ENCODE data around the gene SGMS1. TPM values are rescaled to one million over a fixed set of nuclear protein-coding genes. Genes with fewer than 3 reads are reported as not detected.

SGMS1 gene
- total RNA-seq, 1 experiment from 2014 or later: 20.4 TPM

DNA sequence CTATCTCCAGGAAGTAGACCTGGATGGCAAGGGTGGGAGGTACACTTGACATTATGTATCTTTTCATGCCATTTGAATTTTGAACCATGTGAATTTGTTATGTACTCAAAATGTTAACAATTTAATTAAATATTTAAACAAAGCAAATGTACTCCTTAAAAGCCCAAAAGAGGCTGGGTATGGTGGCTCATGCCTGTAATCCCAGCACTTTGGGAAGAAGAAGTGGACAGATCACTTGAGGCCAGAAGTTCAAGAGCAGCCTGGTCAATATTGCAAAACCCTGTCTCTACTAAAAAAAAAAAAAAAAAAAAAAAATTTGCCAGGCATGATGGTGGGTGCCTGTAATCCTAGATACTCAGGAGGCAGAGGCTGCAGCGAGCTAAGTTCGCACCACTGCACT is 235.6 kb downstream of the SGMS1 start:
- Histone ChIP-seq H3K4me2 (ENCODE audit: insufficient read depth, insufficient read length, low read length) (no peak overlapping the region), H4K5ac (ENCODE audit: insufficient read length, low read depth, low read length) (no peak overlapping the region), H2BK15ac (ENCODE audit: low read depth, low read length) (no peak overlapping the region), H2BK5ac (ENCODE audit: insufficient read length, low read length) (no peak overlapping the region), H3K9ac (ENCODE audit: extremely low read depth, insufficient read length, low read length) (no peak overlapping the region), H3K4ac (ENCODE audit: low read depth, low read length) (no peak overlapping the region), H4K8ac (replicated peaks; ENCODE audit: insufficient read length, low read depth, low read length) (no peak overlapping the region), H3K23me2 (ENCODE audit: insufficient read length, low read depth, low read length, poor library complexity, severe bottlenecking) (no peaks in the 10 kb centered on the region), H3T11ph (ENCODE audit: low read length) (no peak overlapping the region), H3K79me1 (ENCODE audit: insufficient read depth, low read depth, low read length, poor library complexity, severe bottlenecking) (no peaks in the 10 kb centered on the region), H3K14ac (ENCODE audit: insufficient read depth, low read length) (no peak overlapping the region), H2BK12ac (ENCODE audit: insufficient read length, low read depth, low read length) (no peak overlapping the region), H3K27me3 (ENCODE audit: insufficient read depth, low read length) (no peaks in the 10 kb centered on the region), H3K56ac (ENCODE audit: insufficient read length, low read depth, low read length) (no peak overlapping the region), H2AFZ (ENCODE audit: low read length) (no peak overlapping the region), H3K18ac (ENCODE audit: insufficient read length, low read depth, low read length) (no peak overlapping the region), H3K27ac (ENCODE audit: insufficient read length, low read depth, low read length) (no peak overlapping the region), H2AK5ac (ENCODE audit: insufficient read length, low read length) (no peak overlapping the region), H3K9me3 (ENCODE audit: control insufficient read depth, low read depth, low read length) (no peaks in the 10 kb centered on the region), H2BK120ac (ENCODE audit: low read depth, low read length, poor library complexity, severe bottlenecking) (no peak overlapping the region), H4K91ac (ENCODE audit: insufficient read length, low read depth, low read length) (no peak overlapping the region), H4K20me1 (ENCODE audit: control insufficient read depth, insufficient read depth, insufficient read length) (no peaks in the 10 kb centered on the region), H3K4me1 (ENCODE audit: insufficient read depth, low read length) (no peaks in the 10 kb centered on the region; the same call in 1 of the 2 replicates), H3K23ac (ENCODE audit: insufficient read length, low read depth, low read length) (no peak overlapping the region), H2BK20ac (ENCODE audit: low read depth, low read length, poor library complexity, severe bottlenecking) (no peak overlapping the region), H3K79me2 (ENCODE audit: insufficient read depth, low read length) (no peaks in the 10 kb centered on the region; the same call in 1 of the 2 replicates)
- TF ChIP-seq, protein P1, sequence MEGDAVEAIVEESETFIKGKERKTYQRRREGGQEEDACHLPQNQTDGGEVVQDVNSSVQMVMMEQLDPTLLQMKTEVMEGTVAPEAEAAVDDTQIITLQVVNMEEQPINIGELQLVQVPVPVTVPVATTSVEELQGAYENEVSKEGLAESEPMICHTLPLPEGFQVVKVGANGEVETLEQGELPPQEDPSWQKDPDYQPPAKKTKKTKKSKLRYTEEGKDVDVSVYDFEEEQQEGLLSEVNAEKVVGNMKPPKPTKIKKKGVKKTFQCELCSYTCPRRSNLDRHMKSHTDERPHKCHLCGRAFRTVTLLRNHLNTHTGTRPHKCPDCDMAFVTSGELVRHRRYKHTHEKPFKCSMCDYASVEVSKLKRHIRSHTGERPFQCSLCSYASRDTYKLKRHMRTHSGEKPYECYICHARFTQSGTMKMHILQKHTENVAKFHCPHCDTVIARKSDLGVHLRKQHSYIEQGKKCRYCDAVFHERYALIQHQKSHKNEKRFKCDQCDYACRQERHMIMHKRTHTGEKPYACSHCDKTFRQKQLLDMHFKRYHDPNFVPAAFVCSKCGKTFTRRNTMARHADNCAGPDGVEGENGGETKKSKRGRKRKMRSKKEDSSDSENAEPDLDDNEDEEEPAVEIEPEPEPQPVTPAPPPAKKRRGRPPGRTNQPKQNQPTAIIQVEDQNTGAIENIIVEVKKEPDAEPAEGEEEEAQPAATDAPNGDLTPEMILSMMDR (conservative IDR thresholded peaks at IDR 0.05): no peak
- no peaks in the 10 kb centered on the region for H3K27me3 Mint-ChIP-seq (ENCODE audit: low read depth)
- H3K4me3 Mint-ChIP-seq: no peak overlapping the region
- DNase-seq: no peak
- WGBS (ENCODE audit: extremely low coverage, insufficient read length, low lambda C conversion rate): no CpG with 5 or more reads among the region's 2 CpGs
- no peaks in the 10 kb centered on the region for H3K36me3 Mint-ChIP-seq (ENCODE audit: insufficient read depth in 1 of 3, low read depth in 3 of 3)
- no peak overlapping the region for H3K27ac Mint-ChIP-seq
- peaks cover 32 to 39% of the 10 kb centered on the region in 2 experiments for H3K4me1 Mint-ChIP-seq
- no peaks in the 10 kb centered on the region for H3K9me3 Mint-ChIP-seq
